ENCODE data around the gene MFSD6.

Gene MFSD6

DNA sequence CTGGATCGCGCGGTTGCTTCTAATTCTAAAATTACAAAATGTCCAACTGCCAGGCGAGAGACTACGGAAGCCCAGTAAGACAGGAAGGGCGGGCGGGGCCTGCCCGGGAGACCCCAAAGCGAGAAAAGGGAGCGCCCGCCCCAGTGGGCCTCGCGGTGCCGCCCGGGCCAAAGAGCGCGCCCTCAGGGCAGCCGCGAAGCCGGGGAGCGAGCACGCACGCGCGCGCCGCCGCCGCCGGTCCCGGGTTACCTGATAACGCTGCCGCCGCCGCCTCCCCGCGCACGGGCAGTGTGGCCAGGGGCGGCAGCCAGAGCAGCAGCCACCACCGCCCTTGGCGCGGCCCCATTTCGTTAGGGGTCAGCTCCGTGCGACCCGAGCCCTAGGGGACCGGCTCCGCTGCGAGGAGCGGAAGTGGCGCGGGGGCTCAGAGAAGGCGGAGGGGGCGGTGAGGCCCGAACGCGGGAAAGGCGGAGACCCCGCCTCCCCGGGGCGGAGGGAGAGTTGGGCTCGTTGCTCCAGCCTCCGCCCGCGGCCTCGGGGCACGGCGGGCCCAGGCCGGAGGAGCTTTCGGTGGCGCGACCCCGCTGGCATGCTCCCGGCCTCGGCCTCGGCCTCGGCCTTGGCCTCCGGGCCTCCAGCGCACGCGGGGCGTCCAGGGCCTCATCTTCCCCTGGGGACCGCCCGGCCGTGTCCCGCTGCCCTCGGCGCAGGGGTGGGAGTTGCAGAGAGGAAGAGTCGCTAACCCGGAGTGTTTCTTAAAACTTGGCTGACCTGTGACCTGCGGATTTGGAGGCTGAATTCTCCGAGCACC, 126.4 kb downstream of the MFSD6 start, which contains the start of gene NEMP2:
Gene NEMP2 (minus strand): TSS at position 413 of the 811 bp plus-strand sequence. CDS start 67 bp downstream, at position 346.
- peak; percentile 70 for DNase-seq

DNA sequence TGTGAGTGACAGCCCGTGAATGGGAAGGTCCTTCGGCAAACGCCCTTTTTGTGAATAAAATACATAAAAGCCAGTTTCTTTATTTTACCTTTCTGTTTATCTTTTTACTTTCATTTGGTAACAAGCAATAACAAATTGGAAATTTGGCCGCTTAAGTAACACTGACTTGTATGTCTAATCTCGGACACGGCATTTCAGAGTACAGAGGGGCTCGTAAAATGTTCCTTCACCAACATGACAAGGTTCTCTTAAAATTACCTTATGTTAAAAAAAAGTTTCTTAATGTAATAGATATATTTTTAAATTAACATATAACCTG, 126.9 kb downstream of the MFSD6 start:
- DNase-seq = no peak

DNA sequence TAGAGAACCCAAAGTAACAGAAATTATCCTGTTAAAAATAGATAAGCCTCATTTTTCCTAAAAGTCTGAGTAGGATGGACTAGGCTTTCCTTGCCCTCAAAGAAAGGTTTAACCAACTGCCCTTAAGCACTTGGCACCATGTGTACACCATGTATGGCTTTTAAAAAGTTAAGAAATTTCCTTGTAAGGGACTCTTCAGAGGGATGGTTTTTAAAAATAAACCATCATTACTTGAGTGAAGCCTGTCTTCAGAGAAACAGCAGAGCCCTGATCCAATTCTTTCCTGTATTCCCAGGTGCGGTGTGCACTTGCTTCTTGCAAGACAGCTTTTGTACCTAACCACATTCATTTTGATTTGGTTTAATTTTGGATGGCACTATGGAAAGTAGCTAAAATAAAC, 127.4 kb downstream of the MFSD6 start:
- DNase-seq = no peak

- DNase-seq = peak; percentile 56
Observed at GRCh38 chr2:190537765-190538164, 129.6 kb downstream of the MFSD6 start.

DNA sequence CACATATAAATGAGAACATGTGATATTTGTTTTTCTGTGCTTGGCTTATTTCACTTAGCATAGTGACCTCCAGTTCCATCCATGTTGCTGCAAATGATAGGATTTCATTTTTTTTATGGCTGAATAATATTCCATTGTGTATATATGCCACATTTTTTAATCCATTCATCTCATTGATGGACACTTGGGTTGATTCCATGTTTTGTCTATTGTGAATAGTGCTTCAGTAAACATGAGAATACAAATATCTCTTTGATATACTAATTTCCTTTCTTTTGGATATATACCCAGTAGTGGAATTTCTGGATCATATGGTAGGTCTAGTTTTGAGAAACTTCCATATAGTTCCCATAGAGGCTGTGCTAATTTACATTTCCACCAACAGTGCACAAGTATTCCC, 130.0 kb downstream of the MFSD6 start:
- no peak for DNase-seq

- DNase-seq = no peak
Observed at GRCh38 chr2:190540048-190540447, 131.9 kb downstream of the MFSD6 start.

DNA sequence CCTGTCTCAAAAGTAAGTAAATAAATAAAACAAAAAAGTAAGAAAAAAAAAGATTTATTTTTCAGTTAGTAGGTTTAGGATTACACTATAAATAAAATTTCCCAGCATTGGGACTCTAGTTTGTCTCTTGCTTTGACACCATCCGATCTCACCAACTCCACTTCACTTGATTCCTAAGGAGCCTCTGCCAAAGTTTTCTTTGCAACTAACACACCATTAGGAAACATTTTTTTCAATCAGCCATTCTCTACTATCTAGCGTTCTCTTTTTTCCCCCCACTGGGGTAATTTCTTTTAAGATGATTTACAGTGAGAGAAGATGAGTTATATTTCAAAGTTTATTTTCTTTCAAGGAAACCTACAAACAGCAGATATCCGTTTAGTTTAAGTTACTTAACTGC, 136.9 kb downstream of the MFSD6 start:
- no peak for DNase-seq

GRCh38 chr2:190545555-190546385, 137.6 kb downstream of the MFSD6 start:
- DNase-seq = no peak

DNA sequence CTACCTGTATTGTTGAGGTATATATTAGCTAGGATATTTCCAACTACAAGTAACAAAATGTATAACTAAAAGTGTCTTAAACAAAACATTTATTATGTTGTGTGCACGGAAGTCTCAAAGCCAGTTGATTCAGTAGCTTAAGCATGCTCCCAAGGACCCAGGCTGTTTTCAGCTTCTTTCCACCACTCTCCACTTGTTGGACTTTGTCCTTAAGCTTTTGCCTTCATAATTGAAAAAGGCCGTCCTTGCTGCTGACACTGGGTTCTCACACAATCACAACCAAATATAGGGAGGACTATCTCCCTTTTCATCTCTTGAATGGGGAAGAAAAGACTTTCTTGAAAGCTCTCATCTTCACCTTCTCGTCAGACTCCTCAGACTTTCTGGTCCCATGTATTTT, 138.6 kb downstream of the MFSD6 start:
- DNase-seq = no peak

GRCh38 chr2:190547886-190548285, 139.7 kb downstream of the MFSD6 start:
- peak; percentile 23 for DNase-seq

DNA sequence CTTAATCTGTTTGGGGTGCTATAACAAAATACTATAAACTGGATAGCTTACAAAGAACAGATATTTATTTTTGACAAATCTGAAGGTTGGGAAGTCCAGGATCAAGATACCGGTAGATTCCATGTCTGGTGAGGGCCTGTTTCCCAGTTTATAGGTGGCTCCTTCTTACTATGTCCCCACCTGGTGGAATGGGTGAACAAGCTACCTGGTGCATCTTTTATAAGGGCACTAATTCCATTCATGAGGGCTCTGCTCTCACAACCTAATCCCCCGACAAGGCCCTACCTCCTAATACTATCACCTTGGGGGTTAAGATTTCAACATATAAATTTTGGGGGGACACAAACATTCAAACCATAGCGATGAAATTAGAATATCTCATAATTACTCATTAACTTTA, 142.0 kb downstream of the MFSD6 start:
- DNase-seq = no peak
